ENCODE results near the gene FAM193B.

Gene FAM193B

GRCh38 chr5:177557041-177557647 lies 2.8 kb upstream of the FAM193B start:
- Histone ChIP-seq H3K27me3 (ENCODE audit: low read length) (no peaks in the 10 kb centered on the region), H3K9me3 (ENCODE audit: insufficient read depth, low read length) (no peaks in the 10 kb centered on the region), H3K9me2 (replicated peaks; ENCODE audit: insufficient read depth, low read length) (no peaks in the 10 kb centered on the region), H4K20me1 (ENCODE audit: low read depth, low read length) (no peaks in the 10 kb centered on the region), H3K27ac (ENCODE audit: low read depth, low read length) (no peak overlapping the region), H3K79me2 (ENCODE audit: insufficient read depth, low read length) (peaks cover 20% of the 10 kb centered on the region), H3K9ac (ENCODE audit: low read length) (no peak overlapping the region), H3K4me2 (ENCODE audit: low read depth, low read length, poor library complexity, severe bottlenecking) (no peak overlapping the region), H3K36me3 (ENCODE audit: low read length) (no peaks in the 10 kb centered on the region), H3K4me3 (ENCODE audit: insufficient read depth, low read length, poor library complexity, severe bottlenecking) (no peak overlapping the region), H3F3A (ENCODE audit: insufficient read depth) (no peaks in the 10 kb centered on the region), H2AFZ (ENCODE audit: low read depth, low read length, severe bottlenecking) (no peak overlapping the region)
- TF ChIP-seq, protein P1, sequence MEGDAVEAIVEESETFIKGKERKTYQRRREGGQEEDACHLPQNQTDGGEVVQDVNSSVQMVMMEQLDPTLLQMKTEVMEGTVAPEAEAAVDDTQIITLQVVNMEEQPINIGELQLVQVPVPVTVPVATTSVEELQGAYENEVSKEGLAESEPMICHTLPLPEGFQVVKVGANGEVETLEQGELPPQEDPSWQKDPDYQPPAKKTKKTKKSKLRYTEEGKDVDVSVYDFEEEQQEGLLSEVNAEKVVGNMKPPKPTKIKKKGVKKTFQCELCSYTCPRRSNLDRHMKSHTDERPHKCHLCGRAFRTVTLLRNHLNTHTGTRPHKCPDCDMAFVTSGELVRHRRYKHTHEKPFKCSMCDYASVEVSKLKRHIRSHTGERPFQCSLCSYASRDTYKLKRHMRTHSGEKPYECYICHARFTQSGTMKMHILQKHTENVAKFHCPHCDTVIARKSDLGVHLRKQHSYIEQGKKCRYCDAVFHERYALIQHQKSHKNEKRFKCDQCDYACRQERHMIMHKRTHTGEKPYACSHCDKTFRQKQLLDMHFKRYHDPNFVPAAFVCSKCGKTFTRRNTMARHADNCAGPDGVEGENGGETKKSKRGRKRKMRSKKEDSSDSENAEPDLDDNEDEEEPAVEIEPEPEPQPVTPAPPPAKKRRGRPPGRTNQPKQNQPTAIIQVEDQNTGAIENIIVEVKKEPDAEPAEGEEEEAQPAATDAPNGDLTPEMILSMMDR (IDR thresholded peaks at IDR 0.05; ENCODE audit: insufficient read depth, low read length, poor library complexity, severe bottlenecking): no peak
- no peak for TF ChIP-seq EZH2phosphoT487 (conservative IDR thresholded peaks at IDR 0.05; ENCODE audit: low read length)

DNA sequence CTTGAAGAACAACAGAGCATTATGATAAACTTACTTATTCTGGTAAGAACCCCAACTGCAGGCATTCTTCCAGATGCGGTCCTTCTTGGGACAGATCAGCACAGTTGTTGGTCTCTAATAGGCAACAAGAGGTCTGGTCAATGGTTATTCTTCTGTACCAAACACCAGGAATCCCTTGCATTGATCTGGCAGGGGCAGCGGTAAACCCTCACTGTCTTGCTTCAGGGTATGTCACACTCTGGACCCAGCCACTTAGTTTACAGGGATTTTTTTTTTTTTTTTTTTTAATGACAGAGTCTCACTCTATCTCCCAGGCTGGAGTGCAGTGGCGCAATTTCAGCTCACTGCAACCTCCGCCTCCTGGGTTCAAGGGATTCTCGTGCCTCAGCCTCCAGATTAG lies 1.3 kb upstream of the FAM193B start:
- Histone ChIP-seq H3K9me3 (ENCODE audit: insufficient read depth, low read length) (no peaks in the 10 kb centered on the region), H3K36me3 (ENCODE audit: low read length) (0 out of 2 replicates have a peak, but pooled peaks cover 5% of the 10 kb centered on the region), H4K20me1 (ENCODE audit: low read depth, low read length) (no peaks in the 10 kb centered on the region), H3K4me2 (ENCODE audit: low read depth, low read length, poor library complexity, severe bottlenecking) (no peak overlapping the region), H3K9me2 (replicated peaks; ENCODE audit: insufficient read depth, low read length) (no peaks in the 10 kb centered on the region), H3K9ac (ENCODE audit: low read length) (no peak overlapping the region), H3K27ac (ENCODE audit: low read depth, low read length) (no peak overlapping the region), H3K27me3 (ENCODE audit: low read length) (no peaks in the 10 kb centered on the region), H3K4me3 (ENCODE audit: insufficient read depth, low read length, poor library complexity, severe bottlenecking) (no peak overlapping the region), H2AFZ (ENCODE audit: low read depth, low read length, severe bottlenecking) (no peak overlapping the region), H3K79me2 (ENCODE audit: insufficient read depth, low read length) (peaks cover 34% of the 10 kb centered on the region), H3F3A (ENCODE audit: insufficient read depth) (no peaks in the 10 kb centered on the region)
- TF ChIP-seq, protein P1 (IDR thresholded peaks at IDR 0.05; ENCODE audit: insufficient read depth, low read length, poor library complexity, severe bottlenecking): no peak
- no peak for TF ChIP-seq EZH2phosphoT487 (conservative IDR thresholded peaks at IDR 0.05; ENCODE audit: low read length)

GRCh38 chr5:177555228-177555627 lies 865 bp upstream of the FAM193B start:
- no peaks in the 10 kb centered on the region for H4K20me1 ChIP-seq (ENCODE audit: low read depth, low read length)
- no peak for TF ChIP-seq EZH2phosphoT487 (conservative IDR thresholded peaks at IDR 0.05; ENCODE audit: low read length)
- TF ChIP-seq, protein P1 (IDR thresholded peaks at IDR 0.05; ENCODE audit: insufficient read depth, low read length, poor library complexity, severe bottlenecking): no peak
- H2AFZ ChIP-seq (ENCODE audit: low read depth, low read length, severe bottlenecking): peak overlapping the region; percentile 92
- 0 out of 2 replicates have a peak, but pooled peaks cover 5% of the 10 kb centered on the region for H3K36me3 ChIP-seq (ENCODE audit: low read length)
- H3K27me3 ChIP-seq (ENCODE audit: low read length): no peaks in the 10 kb centered on the region
- no peaks in the 10 kb centered on the region for H3F3A ChIP-seq (ENCODE audit: insufficient read depth)
- no peaks in the 10 kb centered on the region for H3K9me3 ChIP-seq (ENCODE audit: insufficient read depth, low read length)
- peak overlapping the region; percentile 79 for H3K4me2 ChIP-seq (ENCODE audit: low read depth, low read length, poor library complexity, severe bottlenecking)
- no peak overlapping the region for H3K27ac ChIP-seq (ENCODE audit: low read depth, low read length)
- no peaks in the 10 kb centered on the region for H3K9me2 ChIP-seq (replicated peaks; ENCODE audit: insufficient read depth, low read length)
- peak overlapping the region; percentile 85 for H3K9ac ChIP-seq (ENCODE audit: low read length)
- peaks cover 39% of the 10 kb centered on the region for H3K79me2 ChIP-seq (ENCODE audit: insufficient read depth, low read length)
- H3K4me3 ChIP-seq (ENCODE audit: insufficient read depth, low read length, poor library complexity, severe bottlenecking): peak overlapping the region; percentile 59
